NCI-H1417 (cell line): ENCODE measurements around the gene UBE2G2.

ENCODE experiments used
- DNase-seq, 3 experiments: peaks; one replicate each; lab custom pipeline; 2025; lab: John Stamatoyannopoulos, UW

The UBE2G2 gene, protein sequence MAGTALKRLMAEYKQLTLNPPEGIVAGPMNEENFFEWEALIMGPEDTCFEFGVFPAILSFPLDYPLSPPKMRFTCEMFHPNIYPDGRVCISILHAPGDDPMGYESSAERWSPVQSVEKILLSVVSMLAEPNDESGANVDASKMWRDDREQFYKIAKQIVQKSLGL

DNA sequence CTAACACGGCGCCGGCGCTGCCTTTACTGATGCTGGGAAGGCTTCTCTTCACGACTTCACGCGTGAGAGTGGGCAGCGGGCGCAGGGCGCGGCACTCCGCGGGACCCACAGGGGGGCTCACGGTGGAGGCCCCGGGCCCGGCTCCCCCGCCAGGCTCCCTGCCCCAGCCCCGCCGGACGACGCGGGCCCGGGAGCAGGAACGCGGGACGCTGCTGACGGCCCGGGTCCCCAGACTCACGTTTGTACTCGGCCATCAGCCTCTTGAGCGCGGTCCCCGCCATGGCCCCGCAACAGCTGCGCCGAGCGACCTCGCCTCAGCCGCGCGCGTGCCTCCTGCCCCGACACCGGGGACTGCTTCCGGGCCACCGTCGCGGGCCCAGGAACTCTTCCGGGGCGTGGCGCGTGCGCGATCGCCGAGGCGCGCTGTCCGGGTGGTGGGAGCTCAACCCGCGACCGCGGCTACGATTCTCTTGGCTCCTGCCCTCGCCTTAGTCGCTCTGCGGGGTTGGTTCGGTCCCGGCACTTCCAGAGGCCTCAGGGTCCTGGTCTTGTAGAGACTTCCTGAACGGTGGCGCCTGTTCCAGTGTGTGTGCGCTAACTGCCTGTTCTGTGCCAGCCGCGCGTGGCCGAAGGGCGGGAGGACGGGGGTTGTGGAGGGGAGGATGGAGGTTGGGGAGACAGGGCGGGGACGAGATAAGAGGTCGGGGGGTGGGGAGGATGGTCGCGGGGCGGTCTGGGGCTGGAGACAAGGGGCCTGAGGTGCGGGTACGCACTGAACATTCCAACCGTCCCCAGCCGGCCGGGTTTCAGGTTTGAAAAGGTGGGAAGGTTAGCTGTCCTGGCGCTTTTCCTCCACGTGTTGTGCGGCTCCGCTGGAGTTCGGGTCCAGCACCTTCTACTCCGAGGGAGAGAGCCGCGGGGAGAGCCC lies at the start of gene UBE2G2:
Gene UBE2G2, minus strand, starts transcription at position 353 of the 928 bp plus-strand sequence. Its CDS starts 72 bp downstream, at position 281.
- DNase-seq = peak; percentile 87 to 90 (median 90)

DNA sequence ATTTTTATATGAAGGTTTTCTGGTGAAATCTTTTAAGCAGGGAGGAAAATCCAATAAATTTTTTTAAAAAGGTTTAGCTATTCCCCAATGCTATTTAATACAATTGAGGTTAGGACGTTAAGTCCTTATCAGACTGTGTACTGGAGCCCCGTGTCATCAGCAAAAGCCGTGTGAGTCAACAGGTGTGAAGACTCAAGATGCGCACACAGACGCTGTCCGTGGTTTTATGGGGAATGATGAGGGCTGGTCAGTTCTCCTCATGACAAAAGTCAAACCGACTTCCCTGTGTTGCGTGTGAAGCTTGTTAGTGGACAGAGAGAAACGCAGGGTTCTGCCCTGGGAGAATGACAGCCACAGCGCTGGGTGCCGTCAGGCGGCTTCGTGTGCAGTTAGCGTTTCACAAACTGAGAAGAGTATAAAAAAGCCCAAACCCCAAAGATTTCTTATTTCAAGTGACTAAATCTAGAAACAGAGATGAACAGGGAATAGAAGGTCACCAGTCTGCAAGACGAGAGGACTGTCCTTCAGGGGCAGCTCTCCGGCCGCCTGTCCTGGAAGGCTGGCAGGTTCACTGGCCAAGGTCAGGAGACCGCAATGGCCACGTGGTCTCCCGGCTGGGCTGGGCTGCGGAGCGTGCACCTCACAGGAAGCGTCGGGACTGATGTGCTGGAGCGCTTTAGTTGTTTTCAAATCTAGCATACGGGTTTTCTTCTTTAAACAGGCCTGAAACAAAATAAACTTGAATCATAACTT lies 49.5 kb upstream of the UBE2G2 start:
- DNase-seq = no peak

DNA sequence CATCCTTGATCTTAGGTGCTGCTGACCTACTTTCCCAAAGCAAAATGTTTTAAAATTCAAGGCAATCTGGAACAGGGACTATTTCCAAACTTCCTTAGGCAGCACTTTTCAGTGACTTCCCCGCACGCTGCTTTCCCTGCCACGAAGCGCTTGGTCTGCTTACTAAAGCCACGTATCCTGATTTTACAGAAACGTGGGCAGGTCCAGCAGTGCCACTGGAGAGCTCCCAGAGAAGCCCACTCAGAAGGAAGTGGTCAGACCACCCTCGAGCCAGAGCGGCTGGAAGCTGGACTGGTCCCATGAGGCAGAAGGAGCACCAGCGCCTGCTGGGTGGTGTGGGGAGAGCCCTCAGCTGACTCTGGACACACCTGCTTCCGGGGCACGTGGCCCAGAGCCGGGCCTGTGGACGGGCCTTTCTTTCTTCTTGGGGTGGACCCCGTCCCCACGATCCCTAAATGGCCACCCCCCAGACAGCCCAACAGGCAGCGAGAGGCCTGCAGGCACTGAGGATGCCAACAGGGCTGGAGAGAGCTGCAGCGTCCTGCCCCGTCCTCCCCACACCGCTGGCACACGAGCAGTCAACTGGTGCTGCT lies 48.7 kb upstream of the UBE2G2 start:
- no peak for DNase-seq

DNA sequence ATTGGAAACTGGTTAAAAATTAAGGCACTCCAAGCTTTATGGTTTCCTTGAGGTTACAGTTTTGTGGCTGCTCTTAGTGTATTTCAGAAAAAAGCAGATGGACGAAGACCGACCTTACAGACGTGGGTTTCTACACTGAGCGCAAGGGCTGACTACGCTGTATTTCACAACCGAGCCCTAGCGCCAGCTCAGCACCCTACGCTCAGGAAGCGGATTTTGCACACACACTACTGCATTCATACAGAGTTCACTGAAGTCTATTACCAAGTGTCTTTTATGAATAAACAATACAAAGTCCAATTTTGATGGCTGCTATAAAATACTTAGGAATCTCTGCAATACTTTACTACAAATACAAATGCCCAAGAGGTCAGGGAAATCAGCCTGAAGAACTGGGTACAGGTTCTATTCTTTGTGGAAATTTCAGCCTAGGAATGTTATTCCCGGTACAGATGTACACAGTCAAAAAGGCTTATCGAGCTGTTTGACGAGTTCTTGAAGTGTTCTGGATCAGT lies 48.1 kb upstream of the UBE2G2 start:
- DNase-seq = no peak

DNA sequence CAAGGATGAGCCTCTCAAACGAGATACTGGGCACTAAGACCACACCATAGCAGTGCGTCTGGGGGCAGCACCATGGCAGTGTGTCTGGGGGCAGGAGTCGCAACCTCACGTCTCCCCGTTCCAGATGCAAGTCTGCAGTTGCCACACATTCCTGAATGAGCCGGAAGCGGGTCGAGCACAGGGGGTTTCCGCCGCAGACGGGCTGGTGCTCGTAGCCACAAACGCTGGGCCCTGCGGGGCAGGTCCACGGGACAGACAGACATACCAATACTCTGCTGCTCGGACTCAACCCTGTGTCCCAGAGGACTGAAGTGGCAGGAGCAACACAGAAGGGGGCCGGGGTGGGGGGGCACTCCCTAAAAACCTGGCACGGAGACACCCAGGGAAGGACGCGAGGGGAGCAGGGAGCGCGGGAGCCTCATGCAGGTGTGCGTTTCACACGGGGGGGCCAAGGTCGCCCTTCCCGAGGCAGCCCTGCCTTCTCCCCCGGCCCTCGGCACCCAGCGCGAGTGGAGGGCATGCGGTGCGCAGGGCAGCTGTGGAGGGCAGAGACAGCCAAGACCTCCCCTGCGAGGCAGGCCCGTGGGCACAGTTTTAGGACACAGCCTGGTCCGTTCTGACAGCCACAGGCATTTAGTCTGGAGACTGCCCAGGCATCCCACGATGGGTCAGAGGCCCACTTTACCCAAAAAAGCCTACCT lies 47.4 kb upstream of the UBE2G2 start:
- no peak for DNase-seq

DNA sequence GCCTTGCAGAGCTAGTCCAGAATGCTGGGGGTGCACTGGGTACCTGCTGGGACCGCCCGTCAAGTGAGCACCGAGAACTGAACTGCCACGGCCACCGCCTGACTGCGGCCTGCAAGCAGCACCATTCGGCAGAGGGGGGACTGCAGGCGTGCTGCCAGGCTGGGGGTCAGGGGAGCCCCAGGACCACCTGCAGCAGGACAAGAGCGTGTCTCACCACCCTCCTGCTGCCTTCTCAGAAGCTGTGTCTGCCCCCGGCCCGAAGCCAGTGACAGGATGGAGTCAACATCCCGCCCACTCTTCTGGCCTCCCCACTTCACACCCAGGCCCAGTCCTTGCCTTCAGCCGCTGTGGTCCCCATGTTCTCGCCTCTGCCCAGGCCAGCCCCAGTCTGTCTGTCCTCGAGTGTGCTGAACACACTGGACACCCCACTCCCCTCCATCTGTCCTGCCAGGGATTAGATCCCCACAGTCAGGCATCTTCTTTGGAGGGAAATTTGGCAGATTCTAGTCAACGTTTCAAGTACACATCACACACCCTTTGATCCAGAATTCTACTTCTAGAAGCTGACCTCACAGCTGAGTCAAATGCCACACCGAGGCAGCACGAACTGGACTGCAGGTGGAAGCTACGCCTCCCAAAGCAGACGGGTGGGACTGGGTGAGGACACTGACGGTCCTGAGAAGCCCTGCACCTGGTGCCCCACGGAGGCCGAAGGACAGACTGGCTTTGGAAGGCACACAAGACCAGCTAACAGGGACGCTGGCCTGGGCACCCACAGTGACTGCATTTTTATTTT lies 45.8 kb upstream of the UBE2G2 start:
- no peak for DNase-seq

DNA sequence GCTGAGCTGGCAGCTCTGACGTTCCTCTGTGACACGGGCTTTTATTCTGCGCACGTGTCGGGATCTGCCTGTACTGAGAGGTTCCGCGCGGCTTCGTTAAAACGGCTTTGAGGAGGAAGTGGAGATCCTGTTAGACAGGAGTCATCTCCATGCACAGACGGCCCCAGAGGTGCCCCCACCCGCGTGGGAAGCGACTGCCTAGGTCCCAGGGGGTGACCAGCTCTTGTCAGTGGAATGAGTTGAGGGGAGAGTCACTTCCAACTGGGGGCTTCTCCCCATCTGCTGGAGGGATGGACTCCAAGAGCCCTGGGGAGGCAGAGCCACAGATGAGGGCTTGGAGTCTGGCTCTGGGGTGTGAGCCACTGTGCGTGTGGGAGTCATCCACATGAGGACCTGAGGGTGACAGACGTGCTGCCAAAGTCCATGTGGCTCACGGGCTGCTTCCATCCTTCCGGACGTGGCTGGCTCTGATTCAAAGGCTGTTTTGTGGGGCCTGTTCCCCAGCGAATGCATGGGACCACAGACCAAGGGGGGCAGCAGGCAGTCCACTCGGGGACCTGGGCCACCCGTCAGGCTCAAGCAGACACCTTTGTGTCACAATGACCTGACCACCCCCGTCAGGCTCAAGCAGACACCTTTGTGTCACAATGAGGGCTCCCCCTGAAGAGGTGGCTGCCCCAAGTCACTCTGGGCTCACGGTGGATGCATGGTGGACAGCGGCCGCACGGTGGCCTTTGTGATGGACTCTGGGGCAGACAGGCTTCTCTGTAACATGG lies 45.1 kb upstream of the UBE2G2 start:
- DNase-seq = no peak

DNA sequence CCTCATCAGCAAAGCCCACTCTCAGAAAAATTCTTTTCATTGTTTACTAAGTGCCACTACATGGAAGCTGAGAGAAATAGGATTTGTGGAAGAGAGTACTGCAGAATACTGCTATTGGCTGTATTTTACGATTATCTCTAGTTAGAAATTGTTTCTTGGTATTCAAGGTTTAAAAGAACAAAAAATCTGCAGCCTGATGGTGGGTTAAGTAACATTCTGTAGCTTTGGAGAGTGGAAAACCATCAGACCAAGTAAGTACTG lies 44.5 kb upstream of the UBE2G2 start:
- no peak for DNase-seq

DNA sequence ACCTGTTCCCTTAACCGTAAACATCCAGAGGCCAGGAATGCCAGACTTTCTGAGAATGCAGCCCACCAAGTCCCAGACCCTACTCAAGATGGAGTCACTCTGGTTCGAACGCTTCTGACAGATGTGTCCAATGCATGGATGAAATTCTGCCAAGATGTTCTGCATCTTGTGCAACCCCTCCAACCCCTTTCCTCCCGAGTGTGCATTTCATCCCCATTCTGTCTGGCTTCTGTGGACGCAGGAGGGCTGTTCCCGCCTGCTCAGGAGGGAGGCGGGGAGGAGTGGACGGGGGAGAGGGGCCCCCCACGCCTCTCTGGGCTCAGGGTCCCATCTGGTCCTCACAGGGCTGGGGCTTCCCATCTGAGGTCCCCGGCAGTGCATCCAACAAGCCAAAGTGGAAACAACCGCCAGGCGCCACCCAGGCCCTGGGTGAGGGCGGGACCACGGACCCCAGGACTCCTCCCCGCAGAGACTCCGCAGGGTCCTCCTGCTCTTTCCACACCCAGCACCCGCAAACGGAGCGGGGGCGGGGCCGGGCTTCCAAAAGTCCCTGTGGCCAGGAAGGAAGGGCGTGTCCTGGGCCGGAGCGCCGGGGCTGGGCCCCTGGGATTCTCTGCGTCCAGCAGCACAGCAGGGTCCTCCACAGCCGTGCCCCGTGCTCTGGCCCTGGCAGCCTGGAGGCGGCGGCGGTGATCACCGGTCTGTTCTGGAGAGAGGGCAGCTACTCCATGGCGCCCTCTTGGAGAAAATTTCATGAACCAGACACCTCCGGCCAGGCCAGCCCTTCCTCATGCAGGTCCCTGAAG lies 44.0 kb upstream of the UBE2G2 start:
- DNase-seq = no peak

DNA sequence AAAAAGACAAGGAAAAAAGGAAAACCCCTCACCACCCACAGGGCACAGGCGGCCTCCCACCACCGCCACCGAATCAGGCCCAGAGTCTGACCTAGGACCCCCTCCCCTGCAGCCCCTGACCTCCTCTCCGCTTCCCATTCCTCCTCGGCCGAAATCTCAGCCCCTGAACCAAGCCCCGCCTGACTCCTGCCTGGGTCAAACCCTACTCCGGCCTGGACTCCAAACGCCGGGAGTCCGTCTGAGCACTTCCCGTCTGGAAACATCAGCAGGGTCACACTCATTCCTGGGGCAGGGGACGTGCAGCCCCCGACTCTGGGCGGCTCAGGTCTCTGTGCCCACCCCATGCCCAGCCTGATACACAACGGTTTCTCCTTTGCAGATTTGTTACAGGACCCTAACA lies 42.6 kb upstream of the UBE2G2 start:
- DNase-seq = no peak

DNA sequence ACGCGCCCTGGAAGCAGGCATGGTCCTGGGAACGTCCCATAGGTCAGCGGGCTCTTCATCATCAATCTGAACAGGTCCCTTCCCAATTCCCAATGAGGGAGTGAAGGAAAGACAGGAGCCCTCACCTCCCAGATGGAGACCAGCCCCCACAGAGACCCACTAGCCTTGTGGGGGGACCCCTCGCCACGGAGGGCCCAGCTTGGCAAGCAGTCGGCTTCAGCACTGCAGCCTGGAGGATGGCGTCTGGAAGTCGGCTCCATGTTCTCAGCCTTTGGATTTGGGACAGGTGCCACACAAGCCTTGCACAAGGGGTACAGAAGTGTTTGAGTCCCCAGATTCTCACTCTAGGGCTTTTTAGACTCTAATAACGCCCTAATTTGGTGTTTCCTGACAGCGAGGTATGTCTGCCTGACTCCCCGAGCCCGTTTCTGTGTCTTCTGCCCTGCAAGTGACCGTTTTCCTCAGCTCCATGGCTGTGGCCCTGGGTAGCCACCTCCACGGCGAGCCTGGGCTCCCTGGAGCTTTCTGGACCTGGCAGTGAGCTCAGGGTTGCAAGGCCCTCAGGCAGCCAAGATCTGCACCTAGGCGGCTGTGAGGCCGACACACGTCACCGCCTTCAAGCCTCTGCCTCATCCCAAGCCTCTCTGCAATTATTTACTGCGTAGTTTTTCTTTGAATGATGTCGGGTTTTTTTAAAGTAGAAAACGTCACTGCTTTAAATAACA lies 41.3 kb upstream of the UBE2G2 start:
- DNase-seq = no peak

DNA sequence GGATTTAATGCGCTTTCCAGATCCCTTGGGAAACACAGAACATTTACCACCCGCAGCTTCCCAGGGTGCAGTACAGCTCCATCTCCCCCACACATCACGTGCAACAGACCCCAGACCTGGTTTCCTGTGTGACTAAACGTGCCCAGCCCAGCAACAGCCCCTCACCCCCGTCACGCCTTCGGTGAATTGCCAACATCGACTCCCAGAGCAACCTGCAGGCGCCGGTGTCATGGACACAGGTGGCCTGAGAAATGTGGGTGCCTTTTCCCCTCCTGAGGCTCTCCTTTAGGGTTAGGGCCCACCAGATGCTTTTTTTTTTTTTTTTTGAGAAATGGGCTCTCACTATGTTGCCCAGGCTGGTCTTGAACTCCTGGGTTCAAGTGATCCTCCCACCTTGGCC lies 40.5 kb upstream of the UBE2G2 start:
- DNase-seq = no peak

DNA sequence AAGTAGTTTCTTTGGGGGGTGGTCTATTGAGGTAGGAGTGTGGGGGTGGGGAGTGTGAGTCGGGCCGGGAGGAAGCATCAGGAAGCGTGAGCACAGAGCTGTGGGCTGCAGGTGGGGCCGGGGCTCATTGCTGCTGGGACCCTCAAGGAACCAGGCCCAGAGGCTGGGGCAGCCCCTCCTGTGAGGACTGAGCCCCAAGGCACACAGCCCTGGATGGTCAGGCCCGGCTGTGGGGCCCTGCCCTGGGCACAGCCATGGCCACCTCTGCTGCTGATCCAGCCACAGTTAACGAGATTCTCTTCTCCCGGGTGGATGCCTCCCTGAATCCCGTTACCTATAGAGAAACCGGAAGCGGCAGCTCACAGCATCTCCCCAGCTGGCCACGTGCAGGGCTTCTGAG lies 39.2 kb upstream of the UBE2G2 start:
- no peak for DNase-seq

DNA sequence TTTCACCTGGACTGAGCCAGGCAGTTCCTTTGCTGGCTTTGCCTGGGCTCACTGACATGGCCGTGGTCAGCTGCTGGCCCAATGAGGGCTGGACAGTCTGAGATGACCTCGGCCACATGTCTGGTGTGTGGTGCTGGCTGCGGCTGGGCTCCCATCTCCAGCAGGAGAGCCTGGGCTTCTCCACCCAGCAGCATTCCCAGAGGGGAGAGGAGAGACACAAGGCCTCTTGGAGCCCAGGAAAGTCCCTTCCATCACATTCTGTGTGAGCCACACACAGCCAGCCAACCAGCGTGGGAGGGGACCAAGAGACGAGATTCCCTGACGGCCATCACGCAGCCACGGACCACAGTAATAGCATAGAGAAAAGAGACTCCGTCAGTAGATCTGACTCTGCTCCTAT lies 37.3 kb upstream of the UBE2G2 start:
- DNase-seq = no peak

DNA sequence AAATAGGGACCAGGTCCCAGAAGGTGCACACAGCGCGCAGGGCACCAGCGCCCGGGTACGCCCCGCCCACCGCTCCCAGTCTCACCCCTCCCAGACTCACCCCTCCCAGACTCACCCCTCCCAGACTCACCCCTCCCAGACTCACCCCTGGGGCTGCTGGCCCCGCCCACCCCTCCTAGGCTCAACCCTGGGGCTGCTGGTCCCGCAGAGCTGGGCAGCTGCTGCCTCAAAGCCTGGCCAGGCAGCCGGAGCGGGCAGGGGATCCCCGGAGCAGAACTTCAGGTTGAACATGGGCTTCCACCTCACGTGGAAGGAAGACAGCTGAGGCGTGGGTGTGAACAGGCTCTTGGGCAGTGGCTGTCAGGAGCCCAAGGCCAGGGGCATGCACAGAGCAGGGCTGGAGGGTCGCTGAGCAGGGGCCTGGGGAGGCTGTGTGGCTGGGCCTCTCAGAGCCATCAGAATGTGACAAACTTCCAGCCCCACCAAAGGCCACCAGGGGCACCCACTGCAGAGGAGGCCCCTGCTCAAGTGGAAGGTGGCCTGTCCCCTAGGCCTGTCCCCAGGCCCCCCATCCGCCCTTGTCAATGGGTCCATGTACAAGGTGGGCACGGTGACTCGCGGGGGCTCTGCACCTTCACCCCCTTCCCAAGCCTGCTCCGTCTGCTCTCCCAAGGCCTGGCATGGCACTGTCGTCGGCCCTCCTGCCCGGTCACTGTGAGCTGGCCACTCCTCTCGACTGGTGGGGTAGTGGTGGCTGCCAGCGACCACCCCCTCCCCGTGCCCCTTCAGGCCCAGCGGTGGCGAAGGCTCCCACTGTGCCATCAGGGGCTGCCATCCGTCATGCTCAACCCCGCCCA lies 36.6 kb upstream of the UBE2G2 start:
- DNase-seq = no peak

DNA sequence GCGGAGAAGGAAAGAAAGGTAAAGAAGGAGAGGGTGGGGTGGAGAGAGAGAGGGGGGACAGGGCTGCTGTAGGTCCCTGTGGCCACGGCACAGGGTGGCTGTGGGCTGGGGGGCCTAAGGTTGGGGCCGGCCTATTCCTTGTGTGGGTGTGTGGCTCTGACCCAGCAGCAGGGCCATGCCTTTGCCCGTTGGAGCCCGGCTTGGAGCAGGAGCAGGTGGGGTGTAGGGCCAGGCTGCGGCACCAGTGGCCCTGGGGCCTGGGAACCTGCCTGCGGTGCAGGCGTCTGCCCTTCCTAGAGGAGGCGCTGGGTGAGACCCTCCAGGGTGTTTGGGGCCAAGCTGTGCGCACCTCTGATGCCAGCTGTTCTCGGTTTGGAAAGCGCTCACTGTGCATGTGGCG lies 35.9 kb upstream of the UBE2G2 start:
- no peak for DNase-seq

DNA sequence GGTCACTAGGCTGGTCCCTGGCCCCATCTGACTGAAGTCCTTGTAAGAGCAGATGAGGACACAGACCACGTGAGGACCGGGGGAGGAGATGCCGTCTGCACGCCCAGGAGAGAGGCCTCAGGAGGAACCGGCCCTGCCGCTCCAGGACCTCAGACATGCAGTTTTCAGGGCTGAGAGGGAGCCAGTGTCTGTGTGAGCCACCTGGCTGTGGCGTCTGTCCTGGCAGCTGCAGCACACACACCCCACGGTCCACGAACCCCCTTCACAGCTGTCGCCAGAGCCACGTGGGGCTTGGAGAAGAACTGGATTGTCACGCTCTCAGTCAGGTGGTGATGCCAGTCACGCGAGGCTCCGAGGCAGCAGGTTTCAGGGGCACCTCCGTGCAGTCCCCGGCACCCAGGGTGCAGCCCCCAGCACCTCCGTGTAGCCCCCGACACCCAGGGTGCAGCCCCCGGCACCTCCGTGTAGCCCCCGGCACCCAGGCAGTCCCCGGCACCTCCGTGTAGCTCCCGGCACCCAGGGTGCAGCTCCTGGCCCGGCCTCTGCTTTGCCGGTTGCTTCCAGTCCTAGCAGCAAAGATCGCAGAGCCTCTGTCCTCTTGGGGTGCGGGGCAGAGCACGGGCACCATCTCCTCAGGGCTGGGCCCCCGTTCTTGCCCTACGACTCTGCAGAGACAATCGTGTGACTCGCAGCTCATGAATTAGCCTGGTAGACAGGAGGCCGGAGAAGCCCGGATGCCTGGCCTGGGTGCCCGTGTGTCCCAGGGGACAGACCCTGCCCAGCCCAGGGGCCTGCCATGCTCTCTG lies 35.2 kb upstream of the UBE2G2 start:
- peak; percentile 36 to 74 (median 50) for DNase-seq
